Smooth muscle cell (in vitro differentiated cells): ENCODE results near the gene OSBPL5. TPM values are rescaled to one million over a fixed set of nuclear protein-coding genes. Genes with fewer than 3 reads are reported as not detected.

Experiments
- DNase-seq: peaks from one replicate; lab custom pipeline; 2025; ENCODE audit not compliant: unreplicated experiment; lab: John Stamatoyannopoulos, UW
- H2AFZ ChIP-seq: fragments of 200-600 bp; sonication (generic); 2 replicates; pipeline ENCODE4 v1.6.0; 2016; ENCODE audit warnings: antibody characterized with exemption, low read depth, mild to moderate bottlenecking
- H3F3A ChIP-seq: fragments of 200-600 bp; sonication (generic); 2 replicates; pipeline ENCODE4 v1.6.0; 2017; ENCODE audit warnings: antibody characterized with exemption, low read depth
- H3K27ac ChIP-seq: fragments of 200-600 bp; sonication (generic); 2 replicates; pipeline ENCODE4 v1.5.1; 2016; ENCODE audit warnings: low read depth, mild to moderate bottlenecking
- H3K27me3 ChIP-seq: fragments of 200-600 bp; sonication (generic); 2 replicates; pipeline ENCODE4 v1.6.1; 2016; ENCODE audit warnings: low read depth, mild to moderate bottlenecking
- H3K36me3 ChIP-seq: fragments of 200-600 bp; sonication (generic); 2 replicates; pipeline ENCODE4 v1.5.1; 2016; ENCODE audit warnings: low read depth
- H3K4me1 ChIP-seq: fragments of 200-600 bp; sonication (generic); 2 replicates; pipeline ENCODE4 v1.5.1; 2016; ENCODE audit warnings: low read depth
- H3K4me2 ChIP-seq: fragments of 200-600 bp; sonication (generic); 2 replicates; pipeline ENCODE4 v1.6.0; 2016; ENCODE audit warnings: mild to moderate bottlenecking
- H3K4me3 ChIP-seq: fragments of 200-600 bp; sonication (generic); 2 replicates; pipeline ENCODE4 v1.5.1; 2016; ENCODE audit warnings: mild to moderate bottlenecking
- H3K79me2 ChIP-seq: fragments of 200-600 bp; sonication (generic); 2 replicates; pipeline ENCODE4 v1.6.0; 2016; ENCODE audit warnings: low read depth, mild to moderate bottlenecking
- H3K9ac ChIP-seq: fragments of 200-600 bp; sonication (generic); 2 replicates; pipeline ENCODE4 v1.6.0; 2016; ENCODE audit warnings: low read depth
- H3K9me3 ChIP-seq: fragments of 200-600 bp; sonication (generic); replicated peaks from 2 replicates; pipeline ENCODE4 v1.5.1; 2016; ENCODE audit warnings: low read depth
- H4K20me1 ChIP-seq: fragments of 200-600 bp; sonication (generic); 2 replicates; pipeline ENCODE4 v1.6.0; 2016; ENCODE audit warnings: low read depth
- WGBS: methylation state at CpG from one replicate; pipeline ENCODE4 v1.1.7; 2016; ENCODE audit warnings: low lambda C conversion rate; 5-methylcytosine and 5-hydroxymethylcytosine counted together
- polyA plus RNA-seq: library from polyadenylated mRNA; unstranded; fragments of >200 nt; fragmentation: Nextera tagmentation; extraction: Ambion mirVana; gene quantifications from 2 replicates; pipeline ENCODE4 v1.2.1, GENCODE V29; 2016
- total RNA-seq: library from RNA; depleted of rRNA; stranded (reverse); fragments of >200 nt; gene quantifications from 2 replicates; pipeline ENCODE4 v1.2.3, GENCODE V29; 2014
- TF ChIP-seq, protein P1 (sequence below): fragments of 200-600 bp; sonication (generic); IDR thresholded peaks from 2 replicates; pipeline ENCODE4 v1.5.1; 2017; ENCODE audit warnings: borderline replicate concordance, mild to moderate bottlenecking, antibody characterized with exemption; ENCODE audit not compliant: insufficient read depth, poor library complexity, severe bottlenecking

Gene OSBPL5
- total and polyA plus RNA-seq, 2 experiments from 2014 or later: 27.3 to 43.4 TPM

- no peaks in the 10 kb centered on the region for H4K20me1 ChIP-seq
- H3K27me3 ChIP-seq: no peaks in the 10 kb centered on the region
- no peaks in the 10 kb centered on the region for H3K9me3 ChIP-seq
- WGBS: 83% methylated on average over 19 of the region's 19 CpGs
- H3K79me2 ChIP-seq: no peaks in the 10 kb centered on the region
- H3K36me3 ChIP-seq: no peaks in the 10 kb centered on the region
- peaks cover 11% of the 10 kb centered on the region for H3K4me1 ChIP-seq
- H3K4me2 ChIP-seq: no peak overlapping the region
- H2AFZ ChIP-seq: no peak overlapping the region
- TF ChIP-seq, protein P1, sequence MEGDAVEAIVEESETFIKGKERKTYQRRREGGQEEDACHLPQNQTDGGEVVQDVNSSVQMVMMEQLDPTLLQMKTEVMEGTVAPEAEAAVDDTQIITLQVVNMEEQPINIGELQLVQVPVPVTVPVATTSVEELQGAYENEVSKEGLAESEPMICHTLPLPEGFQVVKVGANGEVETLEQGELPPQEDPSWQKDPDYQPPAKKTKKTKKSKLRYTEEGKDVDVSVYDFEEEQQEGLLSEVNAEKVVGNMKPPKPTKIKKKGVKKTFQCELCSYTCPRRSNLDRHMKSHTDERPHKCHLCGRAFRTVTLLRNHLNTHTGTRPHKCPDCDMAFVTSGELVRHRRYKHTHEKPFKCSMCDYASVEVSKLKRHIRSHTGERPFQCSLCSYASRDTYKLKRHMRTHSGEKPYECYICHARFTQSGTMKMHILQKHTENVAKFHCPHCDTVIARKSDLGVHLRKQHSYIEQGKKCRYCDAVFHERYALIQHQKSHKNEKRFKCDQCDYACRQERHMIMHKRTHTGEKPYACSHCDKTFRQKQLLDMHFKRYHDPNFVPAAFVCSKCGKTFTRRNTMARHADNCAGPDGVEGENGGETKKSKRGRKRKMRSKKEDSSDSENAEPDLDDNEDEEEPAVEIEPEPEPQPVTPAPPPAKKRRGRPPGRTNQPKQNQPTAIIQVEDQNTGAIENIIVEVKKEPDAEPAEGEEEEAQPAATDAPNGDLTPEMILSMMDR: no peak
- no peak for DNase-seq
- H3K4me3 ChIP-seq: no peak overlapping the region
- H3K9ac ChIP-seq: no peak overlapping the region
- H3K27ac ChIP-seq: no peak overlapping the region
- no peaks in the 10 kb centered on the region for H3F3A ChIP-seq
Measured at GRCh38 chr11:3191586-3192324, 26.6 kb upstream of the OSBPL5 start.

DNA sequence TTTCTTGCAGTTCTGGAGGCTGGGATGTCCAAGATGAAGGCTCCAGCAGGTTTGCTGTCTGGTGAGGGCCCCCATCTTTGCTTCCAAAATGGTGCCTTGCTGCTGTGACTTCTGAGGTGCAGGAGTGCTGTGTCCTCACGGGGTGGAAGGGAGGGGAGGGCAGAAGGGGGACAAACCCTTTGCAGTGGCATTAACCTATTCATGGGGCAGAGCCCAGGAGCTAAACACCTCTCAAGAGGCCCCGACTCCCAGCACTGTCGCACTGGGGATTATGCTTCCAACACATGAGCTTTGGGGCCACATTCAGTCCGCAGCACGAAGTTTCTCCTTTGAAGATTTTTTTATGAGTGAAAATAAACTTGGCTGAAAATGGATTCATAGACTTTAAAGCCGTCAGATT lies 25.5 kb upstream of the OSBPL5 start:
- Histone ChIP-seq H3K9me3 (no peaks in the 10 kb centered on the region), H3K27me3 (no peaks in the 10 kb centered on the region), H2AFZ (no peak overlapping the region), H3K9ac (no peak overlapping the region), H4K20me1 (no peaks in the 10 kb centered on the region), H3K4me2 (no peak overlapping the region), H3K27ac (no peak overlapping the region), H3F3A (no peaks in the 10 kb centered on the region), H3K36me3 (no peaks in the 10 kb centered on the region), H3K4me1 (peaks cover 11% of the 10 kb centered on the region), H3K4me3 (no peak overlapping the region), H3K79me2 (no peaks in the 10 kb centered on the region)
- 87% methylated on average over 6 of the region's 6 CpGs for whole genome bisulfite sequencing
- no peak for DNase-seq
- TF ChIP-seq, protein P1: no peak

GRCh38 chr11:3189886-3190583 lies 24.9 kb upstream of the OSBPL5 start:
- no peak overlapping the region for H3K27ac ChIP-seq
- H4K20me1 ChIP-seq: no peaks in the 10 kb centered on the region

More at GRCh38 chr11:3189886-3190583, 24.9 kb upstream of the OSBPL5 start:
- H3K79me2 ChIP-seq: no peaks in the 10 kb centered on the region
- no peaks in the 10 kb centered on the region for H3K9me3 ChIP-seq
- H3F3A ChIP-seq: no peaks in the 10 kb centered on the region
- H3K4me3 ChIP-seq: no peak overlapping the region
- WGBS: 86% methylated on average over 11 of the region's 11 CpGs
- no peaks in the 10 kb centered on the region for H3K36me3 ChIP-seq
- no peak overlapping the region for H3K9ac ChIP-seq
- no peak overlapping the region for H3K4me2 ChIP-seq
- no peaks in the 10 kb centered on the region for H3K27me3 ChIP-seq
- TF ChIP-seq, protein P1: no peak
- DNase-seq: no peak
- H2AFZ ChIP-seq: no peak overlapping the region
- H3K4me1 ChIP-seq: peaks cover 11% of the 10 kb centered on the region
